GM18873 (cell line): Measurements from ENCODE around the gene SAP25.
"Not testable (repeated sequence)": the region's sequence is repeated elsewhere in the genome, so short reads cannot be mapped to it uniquely, and the experiment has no call there.

Source experiments
- ATAC-seq: cut with Tn5 transposase; IDR thresholded peaks from one replicate; pipeline ENCODE4 v1.9.1; 2021; ENCODE audit warnings: mild to moderate bottlenecking, moderate library complexity, moderate number of reproducible peaks; ENCODE audit not compliant: unreplicated experiment, low FRiP score

Gene SAP25

GRCh38 chr7:100577103-100577502, 3.4 kb upstream of the SAP25 start:
- no peak for ATAC-seq

- ATAC-seq: no peak
These were observed 2.8 kb upstream of the SAP25 start for GRCh38 chr7:100576384-100576993.

- ATAC-seq: no peak
These were observed 2.2 kb upstream of the SAP25 start for GRCh38 chr7:100575746-100576383.

GRCh38 chr7:100575206-100575631, 1.5 kb upstream of the SAP25 start:
- no peak for ATAC-seq

- no peak for ATAC-seq
These were observed 884 bp upstream of the SAP25 start for GRCh38 chr7:100574362-100575205.

- no peak for ATAC-seq
These were observed 588 bp downstream of the SAP25 start for GRCh38 chr7:100572949-100573675.

- no peak for ATAC-seq
These were observed 1.3 kb downstream of the SAP25 start for GRCh38 chr7:100572281-100572948.

- ATAC-seq: no peak
These were observed 1.9 kb downstream of the SAP25 start for GRCh38 chr7:100571829-100572116.

- no peak for ATAC-seq
These were observed 2.5 kb downstream of the SAP25 start for GRCh38 chr7:100570954-100571828.

- ATAC-seq: no peak
These were observed 4.5 kb downstream of the SAP25 start for GRCh38 chr7:100568896-100569844.

GRCh38 chr7:100568176-100568895, 5.4 kb downstream of the SAP25 start:
- ATAC-seq: no peak

- ATAC-seq: no peak
These were observed 5.9 kb downstream of the SAP25 start for GRCh38 chr7:100567751-100568175.

- no peak for ATAC-seq
These were observed 6.5 kb downstream of the SAP25 start for GRCh38 chr7:100567031-100567730.

GRCh38 chr7:100566018-100566531, 7.6 kb downstream of the SAP25 start:
- no peak for ATAC-seq

- no peak for ATAC-seq
These were observed 8.5 kb downstream of the SAP25 start for GRCh38 chr7:100565133-100565571.

GRCh38 chr7:100564405-100564804, 9.3 kb downstream of the SAP25 start:
- not testable (repeated sequence) for ATAC-seq
